Activated naive CD8-positive, alpha-beta T cell treated with anti-CD3 and anti-CD28 coated beads, Interleukin-2, amount 50 U/mL, for 24 hours (primary cell): Measurements from ENCODE around the gene FBXL16.

Experiments used
- ATAC-seq: fragments of 150-1000 bp; cut with Tn5 transposase; one replicate; pipeline ENCODE4 v1.10.0; 2021
- DNase-seq: peaks from one replicate; pipeline ENCODE4 v3.0.0; 2021
- H3K27ac Mint-ChIP-seq: one replicate; pipeline ENCODE4 v1.8.0; 2021; ENCODE audit warnings: mild to moderate bottlenecking, mixed read lengths
- H3K27me3 Mint-ChIP-seq: one replicate; pipeline ENCODE4 v1.8.0; 2021; ENCODE audit warnings: mixed read lengths
- H3K36me3 Mint-ChIP-seq: one replicate; pipeline ENCODE4 v1.8.0; 2021; ENCODE audit warnings: low read depth, mixed read lengths
- H3K4me1 Mint-ChIP-seq: one replicate; pipeline ENCODE4 v1.8.0; 2021; ENCODE audit warnings: mixed read lengths
- H3K4me3 Mint-ChIP-seq: one replicate; pipeline ENCODE4 v1.8.0; 2021; ENCODE audit warnings: mild to moderate bottlenecking, moderate library complexity, mixed read lengths
- H3K9me3 Mint-ChIP-seq: one replicate; pipeline ENCODE4 v1.8.0; 2021; ENCODE audit warnings: mixed read lengths

FBXL16 gene

GRCh38 chr16:685967-686366 lies 19.6 kb downstream of the FBXL16 start:
- peak overlapping the region; percentile 11 for H3K27ac Mint-ChIP-seq
- H3K36me3 Mint-ChIP-seq = peaks cover 19% of the 10 kb centered on the region
- no peaks in the 10 kb centered on the region for H3K9me3 Mint-ChIP-seq
- H3K4me1 Mint-ChIP-seq = peaks cover 42% of the 10 kb centered on the region
- DNase-seq (peak; percentile 46), ATAC-seq (no peak)
- H3K27me3 Mint-ChIP-seq = no peaks in the 10 kb centered on the region
- no peak overlapping the region for H3K4me3 Mint-ChIP-seq

- DNase-seq (no peak), ATAC-seq (no peak)
- H3K27ac Mint-ChIP-seq = no peak overlapping the region
- no peaks in the 10 kb centered on the region for H3K27me3 Mint-ChIP-seq
- H3K4me1 Mint-ChIP-seq = peaks cover 41% of the 10 kb centered on the region
- peaks cover 20% of the 10 kb centered on the region for H3K36me3 Mint-ChIP-seq
- no peak overlapping the region for H3K4me3 Mint-ChIP-seq
- H3K9me3 Mint-ChIP-seq = no peaks in the 10 kb centered on the region
Measured at GRCh38 chr16:684961-685696, 20.5 kb downstream of the FBXL16 start.

GRCh38 chr16:684071-684794 lies 21.4 kb downstream of the FBXL16 start, which contains the start of gene JMJD8:
Gene JMJD8, minus strand, starts transcription at chr16:684334. Its CDS starts 15 bp downstream, at chr16:684319.
- peak; percentile 83 for ATAC-seq
- Mint-ChIP-seq H3K4me3 (peak within 1 kb of the TSS; percentile 82), H3K9me3 (no peaks in the 10 kb centered on the region), H3K27me3 (no peaks in the 10 kb centered on the region), H3K4me1 (peaks cover 41% of the 10 kb centered on the region), H3K36me3 (peaks cover 20% of the 10 kb centered on the region), H3K27ac (peak within 1 kb of the TSS; percentile 54)
- DNase-seq = peak; percentile 99

GRCh38 chr16:683396-684070 lies 22.1 kb downstream of the FBXL16 start:
- Mint-ChIP-seq H3K4me1 (peaks cover 36% of the 10 kb centered on the region), H3K4me3 (peak overlapping the region; percentile 82), H3K36me3 (peaks cover 20% of the 10 kb centered on the region), H3K9me3 (no peaks in the 10 kb centered on the region), H3K27ac (peak overlapping the region; percentile 54), H3K27me3 (no peaks in the 10 kb centered on the region)
- ATAC-seq (no peak), DNase-seq (peak; percentile 31)

GRCh38 chr16:682493-683395 lies 22.9 kb downstream of the FBXL16 start:
- no peaks in the 10 kb centered on the region for H3K9me3 Mint-ChIP-seq

GRCh38 chr16:681746-682427 lies 23.7 kb downstream of the FBXL16 start:
- H3K4me1 Mint-ChIP-seq = peaks cover 34% of the 10 kb centered on the region
- no peaks in the 10 kb centered on the region for H3K9me3 Mint-ChIP-seq
- peak overlapping the region; percentile 54 for H3K27ac Mint-ChIP-seq
- peaks cover 18% of the 10 kb centered on the region for H3K36me3 Mint-ChIP-seq
- H3K4me3 Mint-ChIP-seq = peak overlapping the region; percentile 82
- DNase-seq (no peak), ATAC-seq (no peak)
- peaks cover under 1% of the 10 kb centered on the region for H3K27me3 Mint-ChIP-seq

More at GRCh38 chr16:682493-683395, 22.9 kb downstream of the FBXL16 start:
- Mint-ChIP-seq H3K4me3 (peak overlapping the region; percentile 82), H3K4me1 (peaks cover 34% of the 10 kb centered on the region), H3K27ac (peak overlapping the region; percentile 54), H3K36me3 (peaks cover 20% of the 10 kb centered on the region), H3K27me3 (no peaks in the 10 kb centered on the region)
- no peak for DNase-seq
- no peak for ATAC-seq

GRCh38 chr16:680967-681745 lies 24.4 kb downstream of the FBXL16 start:
- no peaks in the 10 kb centered on the region for H3K9me3 Mint-ChIP-seq
- H3K27me3 Mint-ChIP-seq = peaks cover 5% of the 10 kb centered on the region
- H3K27ac Mint-ChIP-seq = peak overlapping the region; percentile 49
- peak overlapping the region; percentile 82 for H3K4me3 Mint-ChIP-seq
- peaks cover 34% of the 10 kb centered on the region for H3K4me1 Mint-ChIP-seq
- DNase-seq (peak; percentile 41), ATAC-seq (no peak)
- H3K36me3 Mint-ChIP-seq = peaks cover 18% of the 10 kb centered on the region

GRCh38 chr16:680625-680945 lies 25.0 kb downstream of the FBXL16 start:
- DNase-seq (no peak), ATAC-seq (no peak)
- H3K36me3 Mint-ChIP-seq = peaks cover 18% of the 10 kb centered on the region
- peak overlapping the region; percentile 49 for H3K27ac Mint-ChIP-seq
- H3K4me1 Mint-ChIP-seq = peaks cover 31% of the 10 kb centered on the region
- H3K27me3 Mint-ChIP-seq = peaks cover 5% of the 10 kb centered on the region
- no peaks in the 10 kb centered on the region for H3K9me3 Mint-ChIP-seq
- H3K4me3 Mint-ChIP-seq = peak overlapping the region; percentile 82

- Mint-ChIP-seq H3K27ac (peak within 1 kb of the TSS; percentile 87), H3K4me1 (peaks cover 31% of the 10 kb centered on the region)
Measured at GRCh38 chr16:679814-680624, 25.6 kb downstream of the FBXL16 start, which contains the start of gene STUB1. Gene STUB1, plus strand, starts transcription at chr16:680410. Its CDS starts 116 bp downstream, at chr16:680526.

GRCh38 chr16:678858-679813 lies 26.5 kb downstream of the FBXL16 start:
- peak; percentile 7 for ATAC-seq
- Mint-ChIP-seq H3K4me3 (peak overlapping the region; percentile 75), H3K9me3 (no peaks in the 10 kb centered on the region), H3K27ac (peak overlapping the region; percentile 73), H3K36me3 (peaks cover 18% of the 10 kb centered on the region), H3K4me1 (peaks cover 30% of the 10 kb centered on the region), H3K27me3 (peaks cover 5% of the 10 kb centered on the region)
- peak; percentile 69 for DNase-seq

More at GRCh38 chr16:679814-680624, 25.6 kb downstream of the FBXL16 start, which contains the start of gene STUB1:
- ATAC-seq = peak; percentile 34
- Mint-ChIP-seq H3K4me3 (peak within 1 kb of the TSS; percentile 82), H3K9me3 (no peaks in the 10 kb centered on the region), H3K27me3 (peaks cover 5% of the 10 kb centered on the region), H3K36me3 (peaks cover 18% of the 10 kb centered on the region)
- DNase-seq = peak; percentile 90

GRCh38 chr16:678209-678857 lies 27.3 kb downstream of the FBXL16 start:
- no peak overlapping the region for H3K27ac Mint-ChIP-seq
- DNase-seq = no peak
- no peaks in the 10 kb centered on the region for H3K9me3 Mint-ChIP-seq
- H3K4me1 Mint-ChIP-seq = peaks cover 27% of the 10 kb centered on the region
- no peak for ATAC-seq
- H3K36me3 Mint-ChIP-seq = peaks cover 18% of the 10 kb centered on the region
- H3K27me3 Mint-ChIP-seq = peaks cover 5% of the 10 kb centered on the region
- no peak overlapping the region for H3K4me3 Mint-ChIP-seq
